LNCAP (cell line): ENCODE measurements around the gene SIK2.

ENCODE experiments used
- CTCF ChIP-seq: fragments of 450-650 bp; IDR thresholded peaks from 2 replicates; pipeline ENCODE4 v1.5.1; 2017; ENCODE audit warnings: mild to moderate bottlenecking

Gene SIK2

GRCh38 chr11:111668980-111669379, 66.7 kb downstream of the SIK2 start:
- no peak for TF ChIP-seq CTCF

- TF ChIP-seq CTCF: no peak
Observed at GRCh38 chr11:111671383-111671782, 69.1 kb downstream of the SIK2 start.

- no peak for TF ChIP-seq CTCF
Observed at GRCh38 chr11:111672949-111673348, 70.7 kb downstream of the SIK2 start.

GRCh38 chr11:111674941-111675340, 72.7 kb downstream of the SIK2 start:
- TF ChIP-seq CTCF: no peak

- TF ChIP-seq CTCF: no peak
Observed at GRCh38 chr11:111675891-111676290, 73.6 kb downstream of the SIK2 start.

GRCh38 chr11:111676878-111677585, 74.8 kb downstream of the SIK2 start:
- TF ChIP-seq CTCF: no peak

GRCh38 chr11:111680486-111681175, 78.4 kb downstream of the SIK2 start:
- no peak for TF ChIP-seq CTCF
